Nephron progenitor cell (in vitro differentiated cells): Measurements from ENCODE around the gene BMPR1A.

Source experiments
- DNase-seq: peaks from one replicate; pipeline ENCODE4 v3.0.0; 2021
- H3K27ac Mint-ChIP-seq: 2 replicates; pipeline ENCODE4 v1.8.0; 2021; ENCODE audit warnings: mild to moderate bottlenecking, moderate library complexity, mixed read lengths
- H3K27me3 Mint-ChIP-seq: 2 replicates; pipeline ENCODE4 v1.8.0; 2021; ENCODE audit warnings: mild to moderate bottlenecking, low read depth, mixed read lengths; ENCODE audit not compliant: poor library complexity
- H3K36me3 Mint-ChIP-seq: 2 replicates; pipeline ENCODE4 v1.8.0; 2021; ENCODE audit warnings: low read depth, mixed read lengths
- H3K4me1 Mint-ChIP-seq: 2 replicates; pipeline ENCODE4 v1.8.0; 2021; ENCODE audit warnings: mixed read lengths
- H3K4me3 Mint-ChIP-seq: 2 replicates; pipeline ENCODE4 v1.8.0; 2021; ENCODE audit warnings: mild to moderate bottlenecking, moderate library complexity, mixed read lengths
- H3K9me3 Mint-ChIP-seq: 2 replicates; pipeline ENCODE4 v1.8.0; 2021; ENCODE audit warnings: mild to moderate bottlenecking, moderate library complexity, mixed read lengths
- TF ChIP-seq, protein P1 (sequence below): fragments of 200-600 bp; sonication (generic); IDR thresholded peaks from 2 replicates; pipeline ENCODE4 v1.5.0; 2021; ENCODE audit warnings: antibody characterized with exemption

The BMPR1A gene

DNA sequence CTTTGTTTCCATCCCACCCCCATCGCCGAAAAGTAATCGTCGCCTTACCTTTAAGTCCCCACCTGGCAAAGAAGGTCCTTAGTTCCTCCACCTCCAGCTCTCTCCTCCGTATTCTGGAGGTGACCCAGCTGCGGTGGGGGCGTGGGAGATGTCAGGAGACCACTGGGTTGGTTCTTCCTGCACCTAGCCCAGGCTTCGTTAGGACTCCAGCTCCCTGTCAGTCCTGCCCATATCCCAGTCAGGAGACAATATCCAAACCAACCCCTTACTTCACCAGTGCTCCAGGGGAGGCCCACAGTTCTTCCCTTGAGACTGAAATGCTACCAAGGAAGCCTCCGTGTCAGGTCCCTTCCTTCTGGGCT is 212.6 kb downstream of the BMPR1A start:
- H3K27me3 Mint-ChIP-seq: peaks cover 27% of the 10 kb centered on the region
- DNase-seq: no peak
- no peaks in the 10 kb centered on the region for H3K9me3 Mint-ChIP-seq
- no peak overlapping the region for H3K27ac Mint-ChIP-seq
- H3K36me3 Mint-ChIP-seq: no peaks in the 10 kb centered on the region
- TF ChIP-seq, protein P1, sequence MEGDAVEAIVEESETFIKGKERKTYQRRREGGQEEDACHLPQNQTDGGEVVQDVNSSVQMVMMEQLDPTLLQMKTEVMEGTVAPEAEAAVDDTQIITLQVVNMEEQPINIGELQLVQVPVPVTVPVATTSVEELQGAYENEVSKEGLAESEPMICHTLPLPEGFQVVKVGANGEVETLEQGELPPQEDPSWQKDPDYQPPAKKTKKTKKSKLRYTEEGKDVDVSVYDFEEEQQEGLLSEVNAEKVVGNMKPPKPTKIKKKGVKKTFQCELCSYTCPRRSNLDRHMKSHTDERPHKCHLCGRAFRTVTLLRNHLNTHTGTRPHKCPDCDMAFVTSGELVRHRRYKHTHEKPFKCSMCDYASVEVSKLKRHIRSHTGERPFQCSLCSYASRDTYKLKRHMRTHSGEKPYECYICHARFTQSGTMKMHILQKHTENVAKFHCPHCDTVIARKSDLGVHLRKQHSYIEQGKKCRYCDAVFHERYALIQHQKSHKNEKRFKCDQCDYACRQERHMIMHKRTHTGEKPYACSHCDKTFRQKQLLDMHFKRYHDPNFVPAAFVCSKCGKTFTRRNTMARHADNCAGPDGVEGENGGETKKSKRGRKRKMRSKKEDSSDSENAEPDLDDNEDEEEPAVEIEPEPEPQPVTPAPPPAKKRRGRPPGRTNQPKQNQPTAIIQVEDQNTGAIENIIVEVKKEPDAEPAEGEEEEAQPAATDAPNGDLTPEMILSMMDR: no peak
- H3K4me3 Mint-ChIP-seq: no peak overlapping the region
- H3K4me1 Mint-ChIP-seq: peaks cover 64% of the 10 kb centered on the region

DNA sequence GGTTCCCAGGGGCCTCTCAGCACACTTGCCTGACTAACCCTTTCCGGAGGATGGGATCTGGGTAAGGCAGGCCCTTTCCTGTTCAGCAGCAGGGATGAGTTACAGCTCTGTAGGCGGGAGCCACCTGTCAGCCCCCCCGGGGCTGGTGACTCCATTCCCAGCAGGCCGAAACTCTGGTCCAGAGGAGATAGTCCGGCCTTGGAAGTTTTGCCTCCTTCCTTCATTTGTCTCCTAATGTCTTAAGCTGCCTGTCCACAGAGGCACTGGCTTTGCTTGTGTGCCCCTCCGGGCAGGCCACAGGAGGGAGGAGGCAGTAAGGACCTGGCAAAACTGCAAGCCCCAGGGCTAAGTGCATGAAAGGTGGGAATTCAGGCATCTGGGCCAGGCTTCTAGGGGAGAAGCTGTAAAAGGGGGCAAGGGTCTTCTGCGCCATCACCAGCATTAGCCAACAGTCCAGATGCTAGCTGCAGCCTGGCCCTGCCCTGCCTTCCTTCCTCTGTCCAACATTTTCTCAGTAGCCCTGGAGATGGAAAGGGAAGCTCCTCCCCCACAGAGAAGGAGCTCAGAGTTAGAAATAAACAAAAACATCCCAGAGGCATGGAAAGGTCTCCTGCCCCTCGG is 213.1 kb downstream of the BMPR1A start:
- Mint-ChIP-seq H3K27ac (no peak overlapping the region), H3K4me3 (peak overlapping the region; percentile 65), H3K9me3 (no peaks in the 10 kb centered on the region), H3K36me3 (no peaks in the 10 kb centered on the region), H3K4me1 (peaks cover 64% of the 10 kb centered on the region), H3K27me3 (peaks cover 31% of the 10 kb centered on the region)
- TF ChIP-seq, protein P1: no peak
- no peak for DNase-seq

DNA sequence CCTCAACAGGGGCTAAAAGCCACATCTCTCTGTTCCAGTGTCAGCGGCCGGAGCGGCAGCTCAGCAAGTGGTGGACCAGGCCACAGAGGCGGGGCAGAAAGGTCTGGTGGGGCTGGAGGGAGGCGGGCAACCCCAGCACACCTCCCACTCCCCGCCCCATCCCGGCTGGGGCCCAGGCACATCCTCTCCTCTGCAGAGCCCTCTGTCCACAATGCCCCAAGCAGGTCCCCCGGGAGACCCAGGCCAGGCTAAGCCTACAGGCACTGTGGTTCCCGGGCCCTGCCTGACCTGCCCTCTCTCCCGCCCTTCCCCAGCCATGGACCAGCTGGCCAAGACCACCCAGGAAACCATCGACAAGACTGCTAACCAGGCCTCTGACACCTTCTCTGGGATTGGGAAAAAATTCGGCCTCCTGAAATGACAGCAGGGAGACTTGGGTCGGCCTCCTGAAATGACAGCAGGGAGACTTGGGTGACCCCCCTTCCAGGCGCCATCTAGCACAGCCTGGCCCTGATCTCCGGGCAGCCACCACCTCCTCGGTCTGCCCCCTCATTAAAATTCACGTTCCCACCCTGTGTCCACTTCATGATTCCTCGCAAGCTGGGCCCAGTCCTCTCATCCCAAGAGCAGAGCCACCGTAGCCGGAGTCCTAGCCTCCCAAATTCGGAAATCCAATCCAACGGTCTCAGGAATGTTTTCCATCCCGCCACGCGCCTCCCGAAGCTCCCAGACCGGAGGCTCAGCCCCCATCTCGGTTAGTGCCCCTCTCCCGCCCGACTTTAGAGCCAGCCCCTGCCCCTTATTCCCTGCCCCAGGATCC is 214.0 kb downstream of the BMPR1A start:
- H3K4me1 Mint-ChIP-seq: peaks cover 58% of the 10 kb centered on the region
- peak overlapping the region; percentile 84 for H3K4me3 Mint-ChIP-seq
- peaks cover 31% of the 10 kb centered on the region for H3K27me3 Mint-ChIP-seq
- TF ChIP-seq, protein P1: no peak
- H3K36me3 Mint-ChIP-seq: no peaks in the 10 kb centered on the region
- no peaks in the 10 kb centered on the region for H3K9me3 Mint-ChIP-seq
- no peak overlapping the region for H3K27ac Mint-ChIP-seq
- peak; percentile 46 for DNase-seq

DNA sequence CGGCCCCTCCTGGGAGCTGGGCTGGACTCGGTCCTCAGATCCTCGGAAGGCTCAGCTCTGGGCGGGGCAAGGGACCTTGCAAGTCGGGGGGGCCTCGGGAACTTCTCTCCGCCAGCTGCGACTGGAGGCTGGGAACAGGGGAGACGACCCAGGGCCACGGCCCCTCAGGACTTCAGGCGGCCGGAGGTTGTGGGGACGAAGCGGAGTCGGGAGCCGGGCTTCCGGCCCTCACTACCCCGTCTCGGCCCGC is 214.5 kb downstream of the BMPR1A start:
- Mint-ChIP-seq H3K27me3 (peaks cover 31% of the 10 kb centered on the region), H3K4me1 (peaks cover 53% of the 10 kb centered on the region), H3K27ac (no peak overlapping the region), H3K36me3 (no peaks in the 10 kb centered on the region), H3K9me3 (no peaks in the 10 kb centered on the region), H3K4me3 (peak overlapping the region; percentile 84)
- no peak for DNase-seq
- TF ChIP-seq, protein P1: no peak

DNA sequence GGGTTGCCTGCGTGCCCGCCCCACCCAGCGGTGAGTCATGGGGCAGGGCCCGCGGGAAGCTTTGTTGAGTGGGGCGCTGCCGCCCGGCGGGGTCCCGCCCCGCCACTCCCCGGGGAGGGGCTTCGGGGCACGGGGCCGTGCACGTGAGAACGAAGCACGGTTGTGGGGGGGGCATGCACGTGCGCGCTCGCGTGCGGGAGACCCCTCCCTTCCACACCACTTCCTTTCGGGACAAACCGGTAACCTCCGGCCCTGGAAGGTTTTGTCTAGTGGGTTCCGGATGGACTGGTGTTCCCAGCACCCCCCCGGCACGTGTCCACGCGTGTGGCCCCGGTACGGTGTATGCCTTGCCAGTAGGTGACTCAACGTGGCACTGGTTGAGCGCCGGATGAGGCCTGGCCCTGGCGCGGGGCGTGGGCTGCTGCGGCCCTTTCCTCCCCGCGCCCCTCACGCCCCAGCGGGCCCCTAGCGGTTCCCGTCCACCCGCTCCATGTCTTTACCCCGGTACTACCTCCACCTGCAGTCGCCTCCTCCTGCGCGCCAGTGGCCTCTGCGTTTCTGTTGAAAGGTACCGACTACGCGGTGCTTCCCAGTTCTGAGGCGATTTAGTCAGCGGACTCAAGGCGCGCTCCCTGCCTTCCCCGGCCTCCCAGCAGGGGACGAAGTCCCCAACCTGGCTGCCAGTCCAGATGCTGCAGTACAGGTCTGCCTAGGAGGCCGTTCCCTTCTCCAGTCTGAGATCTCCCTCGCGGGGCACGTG is 215.0 kb downstream of the BMPR1A start:
- Mint-ChIP-seq H3K27me3 (peaks cover 29% of the 10 kb centered on the region), H3K9me3 (no peaks in the 10 kb centered on the region), H3K4me3 (peak overlapping the region; percentile 88), H3K36me3 (no peaks in the 10 kb centered on the region), H3K27ac (no peak overlapping the region), H3K4me1 (peaks cover 48% of the 10 kb centered on the region)
- peak; percentile 73 for DNase-seq
- TF ChIP-seq, protein P1: peak; percentile 13
